ENCODE data around the gene ZG16.
"Not testable (repeated sequence)": the region's sequence is repeated elsewhere in the genome, so short reads cannot be mapped to it uniquely, and the experiment has no call there.

ZG16 gene

GRCh38 chr16:29740630-29741015 is 37.4 kb upstream of the ZG16 start:
- not testable (repeated sequence) for H3K27ac ChIP-seq (ENCODE audit: low read depth, low read length); H3K4me1 ChIP-seq (ENCODE audit: control insufficient read depth, insufficient read depth, low read length, unreplicated experiment); H3K79me2 ChIP-seq (ENCODE audit: control insufficient read depth, insufficient read depth, low read length, unreplicated experiment); H3K4me3 ChIP-seq (ENCODE audit: low read depth, low read length); H3K36me3 ChIP-seq (ENCODE audit: insufficient read depth, low read length); H2AFZ ChIP-seq (ENCODE audit: low read length, unreplicated experiment)
- peaks cover 13% of the 10 kb centered on the region for H3K27me3 ChIP-seq (ENCODE audit: insufficient read depth, low read length)

GRCh38 chr16:29742683-29743275 is 35.3 kb upstream of the ZG16 start:
- peaks cover 13% of the 10 kb centered on the region; the same call in 1 of the 2 replicates for H3K27me3 ChIP-seq (ENCODE audit: insufficient read depth, low read length)
- H3K4me1 ChIP-seq (ENCODE audit: control insufficient read depth, insufficient read depth, low read length, unreplicated experiment): no peaks in the 10 kb centered on the region
- H3K27ac ChIP-seq (ENCODE audit: low read depth, low read length): no peak overlapping the region
- no peaks in the 10 kb centered on the region for H3K79me2 ChIP-seq (ENCODE audit: control insufficient read depth, insufficient read depth, low read length, unreplicated experiment)
- no peaks in the 10 kb centered on the region for H3K36me3 ChIP-seq (ENCODE audit: insufficient read depth, low read length)
- H2AFZ ChIP-seq (ENCODE audit: low read length, unreplicated experiment): no peak overlapping the region
- H3K4me3 ChIP-seq (ENCODE audit: low read depth, low read length): no peak overlapping the region

DNA sequence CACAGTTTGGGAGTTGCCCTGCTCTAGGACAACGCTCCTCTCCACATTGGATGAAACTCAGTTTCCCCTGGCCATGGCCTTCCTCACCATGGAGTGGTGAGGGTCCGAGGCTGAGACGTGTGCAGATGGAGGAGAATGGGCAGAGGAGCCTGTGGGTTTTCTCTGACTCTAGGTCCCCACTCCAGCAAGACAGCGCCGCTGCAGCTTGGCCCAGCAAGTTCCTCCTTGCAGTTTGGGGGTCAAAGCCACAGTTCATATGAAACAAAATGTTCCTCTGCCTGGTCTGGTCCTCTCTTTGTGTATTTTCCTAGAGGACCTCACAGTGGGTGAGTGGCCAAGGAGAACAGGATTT is 34.6 kb upstream of the ZG16 start:
- Histone ChIP-seq H3K27me3 (ENCODE audit: insufficient read depth, low read length) (peaks cover 13% of the 10 kb centered on the region; the same call in 1 of the 2 replicates), H3K27ac (ENCODE audit: low read depth, low read length) (no peak overlapping the region), H3K36me3 (ENCODE audit: insufficient read depth, low read length) (no peaks in the 10 kb centered on the region), H3K4me3 (ENCODE audit: low read depth, low read length) (no peak overlapping the region), H2AFZ (ENCODE audit: low read length, unreplicated experiment) (no peak overlapping the region), H3K79me2 (ENCODE audit: control insufficient read depth, insufficient read depth, low read length, unreplicated experiment) (no peaks in the 10 kb centered on the region), H3K4me1 (ENCODE audit: control insufficient read depth, insufficient read depth, low read length, unreplicated experiment) (no peaks in the 10 kb centered on the region)

GRCh38 chr16:29743827-29744531 is 34.1 kb upstream of the ZG16 start:
- H3K36me3 ChIP-seq (ENCODE audit: insufficient read depth, low read length): no peaks in the 10 kb centered on the region
- H2AFZ ChIP-seq (ENCODE audit: low read length, unreplicated experiment): no peak overlapping the region
- H3K4me3 ChIP-seq (ENCODE audit: low read depth, low read length): no peak overlapping the region
- no peak overlapping the region for H3K27ac ChIP-seq (ENCODE audit: low read depth, low read length)
- H3K79me2 ChIP-seq (ENCODE audit: control insufficient read depth, insufficient read depth, low read length, unreplicated experiment): no peaks in the 10 kb centered on the region
- peaks cover 13% of the 10 kb centered on the region; the same call in 1 of the 2 replicates for H3K27me3 ChIP-seq (ENCODE audit: insufficient read depth, low read length)
- no peaks in the 10 kb centered on the region for H3K4me1 ChIP-seq (ENCODE audit: control insufficient read depth, insufficient read depth, low read length, unreplicated experiment)

GRCh38 chr16:29744541-29745101 is 33.4 kb upstream of the ZG16 start:
- Histone ChIP-seq H3K79me2 (ENCODE audit: control insufficient read depth, insufficient read depth, low read length, unreplicated experiment) (no peaks in the 10 kb centered on the region), H3K4me3 (ENCODE audit: low read depth, low read length) (no peak overlapping the region), H3K27ac (ENCODE audit: low read depth, low read length) (no peak overlapping the region), H2AFZ (ENCODE audit: low read length, unreplicated experiment) (no peak overlapping the region), H3K36me3 (ENCODE audit: insufficient read depth, low read length) (no peaks in the 10 kb centered on the region), H3K27me3 (ENCODE audit: insufficient read depth, low read length) (peaks cover 13% of the 10 kb centered on the region; the same call in 1 of the 2 replicates), H3K4me1 (ENCODE audit: control insufficient read depth, insufficient read depth, low read length, unreplicated experiment) (no peaks in the 10 kb centered on the region)

GRCh38 chr16:29745121-29745852 is 32.8 kb upstream of the ZG16 start:
- Histone ChIP-seq H3K4me3 (ENCODE audit: low read depth, low read length) (no peak overlapping the region), H3K4me1 (ENCODE audit: control insufficient read depth, insufficient read depth, low read length, unreplicated experiment) (no peaks in the 10 kb centered on the region), H2AFZ (ENCODE audit: low read length, unreplicated experiment) (no peak overlapping the region), H3K79me2 (ENCODE audit: control insufficient read depth, insufficient read depth, low read length, unreplicated experiment) (no peaks in the 10 kb centered on the region), H3K27ac (ENCODE audit: low read depth, low read length) (no peak overlapping the region), H3K36me3 (ENCODE audit: insufficient read depth, low read length) (no peaks in the 10 kb centered on the region), H3K27me3 (ENCODE audit: insufficient read depth, low read length) (peaks cover 8% of the 10 kb centered on the region; the same call in 1 of the 2 replicates)

DNA sequence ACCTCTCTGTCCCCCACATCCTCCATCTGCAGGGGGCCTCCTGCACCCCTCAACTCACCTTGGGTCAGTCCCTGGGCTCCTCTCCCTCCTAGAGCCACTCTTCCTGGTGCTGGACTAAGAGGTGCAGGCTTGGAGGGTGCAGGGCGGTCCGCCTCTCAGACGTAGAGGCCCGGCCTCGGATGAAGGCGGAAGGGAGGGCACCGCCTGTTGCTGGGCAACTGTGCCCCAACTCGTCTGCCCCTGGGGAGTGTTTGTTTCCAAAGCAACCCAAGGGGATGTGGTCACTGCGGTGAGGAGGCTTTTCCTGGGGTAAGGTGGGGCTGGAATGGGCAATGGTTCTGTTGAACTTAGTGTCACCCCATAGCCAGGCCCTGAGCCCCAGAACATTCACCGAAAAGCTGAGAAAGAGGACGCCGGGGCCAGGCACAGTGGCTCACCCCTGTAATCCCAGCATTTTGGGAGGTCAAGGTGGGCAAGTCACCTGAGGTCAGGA is 32.2 kb upstream of the ZG16 start, which contains the start of gene C16orf54:
Gene C16orf54, minus strand, starts transcription at position 138 of the 493 bp plus-strand sequence. CDS start 1,039 bp downstream, outside the sequence.
- Histone ChIP-seq H3K79me2 (ENCODE audit: control insufficient read depth, insufficient read depth, low read length, unreplicated experiment) (no peaks in the 10 kb centered on the region), H3K27ac (ENCODE audit: low read depth, low read length) (no peak within 1 kb of the TSS), H3K4me3 (ENCODE audit: low read depth, low read length) (no peak within 1 kb of the TSS), H3K36me3 (ENCODE audit: insufficient read depth, low read length) (no peaks in the 10 kb centered on the region), H3K27me3 (ENCODE audit: insufficient read depth, low read length) (peaks cover 8% of the 10 kb centered on the region; the same call in 1 of the 2 replicates), H2AFZ (ENCODE audit: low read length, unreplicated experiment) (no peak within 1 kb of the TSS), H3K4me1 (ENCODE audit: control insufficient read depth, insufficient read depth, low read length, unreplicated experiment) (no peaks in the 10 kb centered on the region)

DNA sequence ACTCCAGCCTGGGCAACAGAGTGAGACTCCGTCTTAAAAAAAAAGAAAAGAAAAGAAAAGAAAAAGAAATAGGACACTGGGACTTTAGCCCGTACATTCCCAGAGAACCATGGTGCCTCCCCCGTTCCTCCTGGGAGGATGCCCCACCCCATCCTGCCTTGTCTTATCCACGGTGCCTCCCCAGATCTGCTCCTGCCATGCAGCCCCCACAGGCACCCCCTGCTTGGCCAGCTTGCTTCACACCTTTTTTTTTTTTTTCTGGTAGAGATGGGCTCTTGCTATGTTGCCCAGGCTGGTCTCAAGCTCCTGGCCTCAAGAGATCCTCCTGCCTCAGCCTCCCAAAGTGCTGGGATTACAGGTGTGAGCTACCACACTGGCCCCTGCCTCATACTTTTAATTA is 31.5 kb upstream of the ZG16 start:
- H3K4me1 ChIP-seq (ENCODE audit: control insufficient read depth, insufficient read depth, low read length, unreplicated experiment); H3K4me3 ChIP-seq (ENCODE audit: low read depth, low read length); H2AFZ ChIP-seq (ENCODE audit: low read length, unreplicated experiment); H3K27me3 ChIP-seq (ENCODE audit: insufficient read depth, low read length); H3K36me3 ChIP-seq (ENCODE audit: insufficient read depth, low read length); H3K27ac ChIP-seq (ENCODE audit: low read depth, low read length); H3K79me2 ChIP-seq (ENCODE audit: control insufficient read depth, insufficient read depth, low read length, unreplicated experiment): not testable (repeated sequence)

DNA sequence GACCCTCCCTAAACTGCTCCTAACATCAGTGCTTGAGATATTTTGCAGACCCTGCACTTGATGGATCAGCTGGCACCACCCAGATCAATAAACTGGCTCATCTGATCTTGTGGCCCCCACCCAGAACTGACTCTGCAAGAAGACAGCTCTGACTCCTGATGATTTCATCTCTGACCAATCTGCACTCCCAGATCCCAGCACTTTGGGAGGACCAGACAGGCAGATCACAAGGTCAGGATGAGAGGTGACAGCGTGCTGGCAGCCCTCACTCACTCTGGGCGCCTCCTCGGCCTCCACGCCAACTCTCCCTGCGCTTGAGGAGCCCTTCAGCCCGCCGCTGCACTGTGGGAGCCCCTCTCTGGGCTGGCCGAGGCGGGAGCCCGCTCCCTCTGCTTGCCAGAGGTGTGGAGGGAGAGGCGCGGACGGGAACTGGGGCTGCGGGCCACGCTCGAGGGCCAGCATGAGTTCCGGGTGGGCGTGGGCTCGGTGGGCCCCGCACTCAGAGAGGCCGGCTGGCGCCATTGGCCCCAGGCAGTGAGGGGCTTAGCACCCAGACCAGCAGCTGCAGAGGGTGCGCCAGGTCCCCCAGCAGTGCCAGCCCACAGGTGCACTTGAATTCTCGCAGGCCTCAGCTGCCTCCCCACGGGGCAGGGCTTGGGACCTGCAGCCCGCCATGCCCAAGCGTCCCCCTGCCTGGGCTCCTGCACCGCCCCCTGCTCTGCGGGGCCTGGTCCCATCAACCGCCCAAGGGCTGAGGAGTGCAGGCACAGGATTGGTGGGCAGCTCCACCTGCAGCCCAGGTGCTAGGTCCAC is 29.9 kb upstream of the ZG16 start:
- H3K4me3 ChIP-seq (ENCODE audit: low read depth, low read length): no peak overlapping the region

GRCh38 chr16:29748760-29749149 is 29.3 kb upstream of the ZG16 start:
- H2AFZ ChIP-seq (ENCODE audit: low read length, unreplicated experiment); H3K79me2 ChIP-seq (ENCODE audit: control insufficient read depth, insufficient read depth, low read length, unreplicated experiment); H3K4me1 ChIP-seq (ENCODE audit: control insufficient read depth, insufficient read depth, low read length, unreplicated experiment); H3K36me3 ChIP-seq (ENCODE audit: insufficient read depth, low read length); H3K27me3 ChIP-seq (ENCODE audit: insufficient read depth, low read length); H3K4me3 ChIP-seq (ENCODE audit: low read depth, low read length); H3K27ac ChIP-seq (ENCODE audit: low read depth, low read length): not testable (repeated sequence)

More for the DNA sequence above, 29.9 kb upstream of the ZG16 start:
- Histone ChIP-seq H3K36me3 (ENCODE audit: insufficient read depth, low read length) (no peaks in the 10 kb centered on the region), H3K4me1 (ENCODE audit: control insufficient read depth, insufficient read depth, low read length, unreplicated experiment) (no peaks in the 10 kb centered on the region), H2AFZ (ENCODE audit: low read length, unreplicated experiment) (no peak overlapping the region), H3K79me2 (ENCODE audit: control insufficient read depth, insufficient read depth, low read length, unreplicated experiment) (no peaks in the 10 kb centered on the region), H3K27ac (ENCODE audit: low read depth, low read length) (no peak overlapping the region), H3K27me3 (ENCODE audit: insufficient read depth, low read length) (peaks cover 4% of the 10 kb centered on the region; the same call in 1 of the 2 replicates)

All from ACC112 (cell line).